Hepatocyte (in vitro differentiated cells): ENCODE measurements around the gene STAB2. TPM values are rescaled to one million over a fixed set of nuclear protein-coding genes. Genes with fewer than 3 reads are reported as not detected.

Experiments used
- DNase-seq: peaks from one replicate; pipeline ENCODE4 v3.0.0-alpha.2; 2016; ENCODE audit warnings: low spot score
- H2AFZ ChIP-seq: fragments of 200-600 bp; sonication (generic); 2 replicates; pipeline ENCODE4 v1.6.0; 2016; ENCODE audit warnings: antibody characterized with exemption, mild to moderate bottlenecking
- H3K27ac ChIP-seq: fragments of 200-600 bp; sonication (generic); 2 replicates; pipeline ENCODE4 v1.5.1; 2016; ENCODE audit warnings: mild to moderate bottlenecking
- H3K27me3 ChIP-seq: fragments of 200-600 bp; sonication (generic); 2 replicates; pipeline ENCODE4 v1.6.1; 2016
- H3K36me3 ChIP-seq: fragments of 200-600 bp; sonication (generic); replicated peaks from 2 replicates; pipeline ENCODE4 v1.5.1; 2016; ENCODE audit warnings: low read depth; ENCODE audit not compliant: insufficient read depth
- H3K4me1 ChIP-seq: fragments of 200-600 bp; sonication (generic); 2 replicates; pipeline ENCODE4 v1.5.1; 2016; ENCODE audit warnings: mild to moderate bottlenecking, moderate library complexity; ENCODE audit not compliant: insufficient read depth
- H3K4me2 ChIP-seq: fragments of 200-600 bp; sonication (generic); 2 replicates; pipeline ENCODE4 v1.6.0; 2016
- H3K4me3 ChIP-seq: fragments of 200-600 bp; sonication (generic); 2 replicates; pipeline ENCODE4 v1.5.1; 2016; ENCODE audit warnings: mild to moderate bottlenecking
- H3K79me2 ChIP-seq: fragments of 200-600 bp; sonication (generic); 2 replicates; pipeline ENCODE4 v1.6.0; 2017; ENCODE audit warnings: mild to moderate bottlenecking
- H3K9me2 ChIP-seq: fragments of 200-600 bp; sonication (generic); replicated peaks from 2 replicates; pipeline ENCODE4 v1.6.0; 2017; ENCODE audit warnings: mild to moderate bottlenecking; ENCODE audit not compliant: insufficient read depth
- H3K9me3 ChIP-seq: fragments of 200-600 bp; sonication (generic); 2 replicates; pipeline ENCODE4 v1.5.1; 2016; ENCODE audit warnings: low read depth, mild to moderate bottlenecking
- H4K20me1 ChIP-seq: fragments of 200-600 bp; sonication (generic); 2 replicates; pipeline ENCODE4 v1.6.0; 2016; ENCODE audit warnings: mild to moderate bottlenecking; ENCODE audit not compliant: insufficient read depth, poor library complexity, severe bottlenecking
- CTCF ChIP-seq: fragments of 200-600 bp; sonication (generic); IDR thresholded peaks from 2 replicates; pipeline ENCODE4 v1.5.1; 2016; ENCODE audit warnings: antibody characterized with exemption, mild to moderate bottlenecking; ENCODE audit not compliant: poor library complexity
- EZH2 ChIP-seq: fragments of 200-600 bp; sonication (generic); IDR thresholded peaks from 2 replicates; pipeline ENCODE4 v1.6.1; 2016; ENCODE audit warnings: antibody characterized with exemption, mild to moderate bottlenecking, borderline replicate concordance
- EZH2phosphoT487 ChIP-seq: fragments of 200-600 bp; sonication (generic); IDR thresholded peaks from one replicate; pipeline ENCODE4 v1.6.1; 2018; ENCODE audit warnings: antibody characterized with exemption, mild to moderate bottlenecking, low read depth, moderate library complexity; ENCODE audit not compliant: unreplicated experiment, severe bottlenecking
- WGBS: methylation state at CpG from one replicate; pipeline ENCODE4 v1.1.6; 2016; ENCODE audit warnings: low lambda C conversion rate; ENCODE audit errors: missing lambda C conversion rate; 5-methylcytosine and 5-hydroxymethylcytosine counted together
- polyA plus RNA-seq: library from polyadenylated mRNA; unstranded; fragments of >200 nt; fragmentation: Nextera tagmentation; extraction: Ambion mirVana; gene quantifications from 2 replicates; pipeline ENCODE4 v1.2.1, GENCODE V29; 2016
- total RNA-seq: library from RNA; depleted of rRNA; stranded (reverse); fragments of >200 nt; gene quantifications from 2 replicates; pipeline ENCODE4 v1.2.3, GENCODE V29; 2014

Gene STAB2
- total and polyA plus RNA-seq, 2 experiments from 2014 or later = not detected

GRCh38 chr12:103798586-103798985 is 211.5 kb downstream of the STAB2 start:
- TF ChIP-seq EZH2phosphoT487 = no peak
- TF ChIP-seq EZH2 = no peak
- no peak for TF ChIP-seq CTCF
- Histone ChIP-seq H3K36me3 (no peaks in the 10 kb centered on the region), H2AFZ (no peak overlapping the region), H3K27me3 (no peaks in the 10 kb centered on the region), H3K79me2 (no peaks in the 10 kb centered on the region), H3K27ac (peak overlapping the region; percentile 61), H3K4me2 (no peak overlapping the region), H4K20me1 (no peaks in the 10 kb centered on the region), H3K4me3 (no peak overlapping the region), H3K4me1 (peaks cover 25% of the 10 kb centered on the region), H3K9me2 (no peaks in the 10 kb centered on the region), H3K9me3 (no peaks in the 10 kb centered on the region)
- WGBS = 83% methylated on average over 4 of the region's 4 CpGs
- DNase-seq = no peak

DNA sequence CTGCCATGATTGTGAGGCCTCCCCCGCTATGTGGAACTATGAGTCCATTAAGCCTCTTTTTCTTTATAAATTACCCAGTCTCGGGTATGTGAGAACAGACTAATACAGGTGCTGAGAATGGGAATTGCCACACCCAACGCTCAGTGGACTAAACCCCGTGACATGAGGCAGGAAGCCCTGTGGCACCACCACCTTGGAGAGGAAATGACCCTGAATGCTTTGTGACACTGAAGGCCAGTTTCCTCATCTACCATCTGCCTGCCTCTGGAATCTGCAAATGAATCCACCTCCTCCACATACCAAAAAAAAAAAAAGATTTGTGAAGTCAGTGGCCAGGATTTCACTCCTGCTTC is 212.4 kb downstream of the STAB2 start:
- Histone ChIP-seq H4K20me1 (no peaks in the 10 kb centered on the region), H3K4me1 (peaks cover 25% of the 10 kb centered on the region), H3K27ac (peak overlapping the region; percentile 61), H3K9me2 (no peaks in the 10 kb centered on the region), H3K79me2 (no peaks in the 10 kb centered on the region), H3K27me3 (no peaks in the 10 kb centered on the region), H3K36me3 (no peaks in the 10 kb centered on the region), H3K4me3 (no peak overlapping the region), H2AFZ (no peak overlapping the region), H3K9me3 (no peaks in the 10 kb centered on the region), H3K4me2 (no peak overlapping the region)
- TF ChIP-seq CTCF (no peak), EZH2phosphoT487 (no peak), EZH2 (no peak)
- 93% methylated on average over 4 of the region's 4 CpGs for WGBS
- DNase-seq = no peak

- Histone ChIP-seq H4K20me1 (no peaks in the 10 kb centered on the region), H3K4me1 (peaks cover 31% of the 10 kb centered on the region), H3K27me3 (no peaks in the 10 kb centered on the region), H3K36me3 (no peaks in the 10 kb centered on the region), H3K4me3 (no peak overlapping the region), H3K79me2 (no peaks in the 10 kb centered on the region), H3K27ac (peak overlapping the region; percentile 61), H3K4me2 (peak overlapping the region; percentile 35), H3K9me2 (no peaks in the 10 kb centered on the region), H2AFZ (no peak overlapping the region), H3K9me3 (no peaks in the 10 kb centered on the region)
- DNase-seq = peak; percentile 72
- TF ChIP-seq EZH2phosphoT487 = no peak
- 63% methylated on average over 16 of the region's 16 CpGs for WGBS
Observed at GRCh38 chr12:103799857-103800771, 213.0 kb downstream of the STAB2 start.

GRCh38 chr12:103801709-103802585 is 214.9 kb downstream of the STAB2 start:
- TF ChIP-seq EZH2phosphoT487 (no peak), EZH2 (no peak), CTCF (no peak)
- no peak overlapping the region for H3K4me2 ChIP-seq
- no peaks in the 10 kb centered on the region for H4K20me1 ChIP-seq
- peaks cover 35% of the 10 kb centered on the region for H3K4me1 ChIP-seq
- DNase-seq = no peak
- WGBS = 95% methylated on average over 11 of the region's 11 CpGs
- H2AFZ ChIP-seq = no peak overlapping the region
- H3K79me2 ChIP-seq = no peaks in the 10 kb centered on the region
- H3K9me2 ChIP-seq = no peaks in the 10 kb centered on the region
- no peaks in the 10 kb centered on the region for H3K9me3 ChIP-seq
- no peak overlapping the region for H3K27ac ChIP-seq
- no peaks in the 10 kb centered on the region for H3K27me3 ChIP-seq
- H3K4me3 ChIP-seq = no peak overlapping the region
- H3K36me3 ChIP-seq = no peaks in the 10 kb centered on the region
